H1 (cell line): ENCODE data around the gene BSCL2. TPM values are rescaled to one million over a fixed set of nuclear protein-coding genes. Genes with fewer than 3 reads are reported as not detected.

Experiments used
- CTCF ChIA-PET: fragments of 300-600 bp; sonication (Branson Sonifier 250); formaldehyde crosslinking; loops from one replicate; lab custom pipeline; 2021; ENCODE audit not compliant: partially characterized antibody; lab: Charles Lee
- POLR2A ChIA-PET: fragments of 300-600 bp; sonication (Branson Sonifier 250); formaldehyde crosslinking; loops from one replicate; lab custom pipeline; 2021; ENCODE audit warnings: inconsistent platforms; ENCODE audit not compliant: partially characterized antibody; lab: Charles Lee
- DNase-seq, 2 experiments: peaks; one replicate each; pipeline versions ENCODE4 v3.0.0 to v3.0.0-alpha.2; 2010 to 2022; ENCODE audit warnings: low spot score in 2 of 2, low read depth in 1 of 2, mixed read lengths in 1 of 2
- FAIRE-seq: peaks from 2 replicates; lab custom pipeline; 2011; peaks lifted over from hg19 to GRCh38; lab: Jason Lieb, UNC
- H2AFZ ChIP-seq: 2 replicates; pipeline ENCODE4 v1.8.1; 2012; ENCODE audit warnings: low read length, inconsistent platforms
- H2AK5ac ChIP-seq: 2 replicates; pipeline ENCODE4 v1.6.1; 2013; ENCODE audit warnings: low read depth, low read length
- H2BK120ac ChIP-seq: replicated peaks from 2 replicates; pipeline ENCODE3; 2013; ENCODE audit warnings: low read depth, low read length, inconsistent platforms
- H2BK12ac ChIP-seq: 2 replicates; pipeline ENCODE4 v1.6.1; 2013; ENCODE audit warnings: low read depth, low read length
- H2BK15ac ChIP-seq: 2 replicates; pipeline ENCODE4 v1.6.1; 2013; ENCODE audit warnings: low read length
- H2BK20ac ChIP-seq: 2 replicates; pipeline ENCODE4 v1.6.1; 2013; ENCODE audit warnings: low read length
- H2BK5ac ChIP-seq: 2 replicates; pipeline ENCODE4 v1.6.1; 2013; ENCODE audit warnings: low read depth, low read length
- H3K14ac ChIP-seq: 2 replicates; pipeline ENCODE4 v1.6.1; 2013; ENCODE audit warnings: inconsistent platforms; ENCODE audit not compliant: insufficient read length
- H3K18ac ChIP-seq: 2 replicates; pipeline ENCODE4 v1.6.1; 2013; ENCODE audit warnings: low read length; ENCODE audit errors: extremely low read depth
- H3K23ac ChIP-seq: 2 replicates; pipeline ENCODE4 v1.6.1; 2013; ENCODE audit warnings: inconsistent platforms; ENCODE audit not compliant: insufficient read length
- H3K23me2 ChIP-seq: 2 replicates; pipeline ENCODE4 v1.6.1; 2013; ENCODE audit warnings: low read depth, low read length
- H3K27ac ChIP-seq: 2 replicates; pipeline ENCODE4 v1.6.1; 2011; ENCODE audit warnings: low read depth, low read length, inconsistent platforms
- H3K27me3 ChIP-seq, 4 experiments: replicated peaks in 1 of 4; 1 replicate in 1 of 4; 2 replicates in 3 of 4; pipeline versions ENCODE4 v1.6.1 to v1.8.1; 2011 to 2013; ENCODE audit warnings: low read length in 3 of 4, mild to moderate bottlenecking in 3 of 4, inconsistent platforms in 2 of 4, mixed read lengths in 2 of 4, moderate library complexity in 1 of 4; ENCODE audit not compliant: control insufficient read depth in 3 of 4, insufficient read depth in 3 of 4; ENCODE audit errors: extremely low read depth in 1 of 4
- H3K36me3 ChIP-seq, 4 experiments: 2 replicates each; pipeline versions ENCODE4 v1.6.1 to v1.8.1; 2011 to 2013; ENCODE audit warnings: mild to moderate bottlenecking in 4 of 4, low read length in 3 of 4, moderate library complexity in 2 of 4, control low read depth in 1 of 4, inconsistent platforms in 1 of 4; ENCODE audit not compliant: insufficient read depth in 4 of 4, control insufficient read depth in 2 of 4
- H3K4ac ChIP-seq: replicated peaks from 2 replicates; pipeline ENCODE3; 2013; ENCODE audit warnings: low read length, low read depth, mixed read lengths, inconsistent platforms; ENCODE audit not compliant: insufficient read length
- H3K4me1 ChIP-seq, 4 experiments: replicated peaks in 1 of 4; 1 replicate in 1 of 4; 2 replicates in 3 of 4; pipeline versions ENCODE4 v1.6.1 to v1.8.1; 2011 to 2013; ENCODE audit warnings: low read length in 3 of 4, inconsistent platforms in 2 of 4, mixed read lengths in 1 of 4; ENCODE audit not compliant: insufficient read depth in 4 of 4, control insufficient read depth in 3 of 4
- H3K4me2 ChIP-seq, 2 experiments: 2 replicates each; pipeline versions ENCODE4 v1.6.1 to v1.8.1; 2011 to 2013; ENCODE audit warnings: low read depth in 2 of 2, low read length in 2 of 2, control low read depth in 1 of 2, inconsistent platforms in 1 of 2, mild to moderate bottlenecking in 1 of 2; ENCODE audit not compliant: insufficient read depth in 1 of 2
- H3K4me3 ChIP-seq, 4 experiments: fragments of 200-600, 300-600 bp in 1 of 4; sonication (generic), shearing (Covaris generic), sonication (Bioruptor Twin) in 1 of 4; 2 replicates each; pipeline versions ENCODE4 v1.5.1 to v1.8.1; 2011 to 2016; ENCODE audit warnings: low read length in 4 of 4, low read depth in 3 of 4, control low read depth in 2 of 4, inconsistent platforms in 2 of 4, mild to moderate bottlenecking in 2 of 4, mixed read lengths in 1 of 4, moderate library complexity in 1 of 4; ENCODE audit not compliant: insufficient read depth in 2 of 4; ENCODE audit errors: extremely low read depth in 1 of 4
- H3K56ac ChIP-seq: replicated peaks from 2 replicates; pipeline ENCODE3; 2013; ENCODE audit warnings: low read depth, mild to moderate bottlenecking, mixed read lengths, low read length, inconsistent platforms; ENCODE audit not compliant: insufficient read length
- H3K79me1 ChIP-seq: 2 replicates; pipeline ENCODE4 v1.6.1; 2013; ENCODE audit warnings: low read depth, low read length, control low read depth
- H3K79me2 ChIP-seq, 2 experiments: 2 replicates each; pipeline versions ENCODE4 v1.6.1 to v1.8.1; 2012 to 2013; ENCODE audit warnings: low read length in 2 of 2, mild to moderate bottlenecking in 2 of 2, inconsistent platforms in 1 of 2; ENCODE audit not compliant: insufficient read depth in 2 of 2, control insufficient read depth in 1 of 2
- H3K9ac ChIP-seq, 4 experiments: replicated peaks in 1 of 4; 1 replicate in 1 of 4; 2 replicates in 3 of 4; pipeline versions ENCODE4 v1.6.1 to v1.8.1; 2011 to 2013; ENCODE audit warnings: low read depth in 3 of 4, low read length in 3 of 4, control low read depth in 2 of 4, mild to moderate bottlenecking in 2 of 4, moderate library complexity in 2 of 4, inconsistent platforms in 1 of 4; ENCODE audit errors: extremely low read depth in 1 of 4
- H3K9me3 ChIP-seq, 2 experiments: 2 replicates each; pipeline versions ENCODE4 v1.6.1 to v1.8.1; 2012 to 2013; ENCODE audit warnings: mild to moderate bottlenecking in 2 of 2, moderate library complexity in 2 of 2, control low read depth in 1 of 2, inconsistent platforms in 1 of 2, low read depth in 1 of 2, low read length in 1 of 2, mixed read lengths in 1 of 2; ENCODE audit not compliant: insufficient read depth in 2 of 2
- H4K20me1 ChIP-seq, 2 experiments: replicated peaks in 1 of 2; 2 replicates each; pipeline versions ENCODE3 to v1.8.1; 2011 to 2013; ENCODE audit warnings: inconsistent platforms in 2 of 2, low read length in 2 of 2, mild to moderate bottlenecking in 1 of 2; ENCODE audit not compliant: insufficient read depth in 2 of 2, control insufficient read depth in 1 of 2
- H4K5ac ChIP-seq: 2 replicates; pipeline ENCODE4 v1.6.1; 2013; ENCODE audit warnings: low read length, low read depth, mixed read lengths, inconsistent platforms; ENCODE audit not compliant: insufficient read length
- H4K8ac ChIP-seq: 2 replicates; pipeline ENCODE4 v1.8.0; 2013; ENCODE audit warnings: mild to moderate bottlenecking, moderate library complexity, low read length, inconsistent platforms; ENCODE audit not compliant: insufficient read depth; ENCODE audit errors: extremely low read depth
- H4K91ac ChIP-seq: replicated peaks from 2 replicates; pipeline ENCODE3; 2013; ENCODE audit warnings: low read length, mixed read lengths, inconsistent platforms; ENCODE audit not compliant: insufficient read length
- CBX8 ChIP-seq: fragments of 300-800, 300-1000 bp; sonication (generic); IDR thresholded peaks from 2 replicates; pipeline ENCODE4 v1.7.1; 2016; ENCODE audit warnings: low read depth, low read length, borderline replicate concordance
- HDAC2 ChIP-seq, 2 experiments: fragments of 300-600 bp in 1 of 2; sonication (generic) in 1 of 2; IDR thresholded peaks; 2 replicates each; pipeline ENCODE4 v1.6.1; 2011 to 2012; ENCODE audit warnings: low read depth in 2 of 2, low read length in 2 of 2, mild to moderate bottlenecking in 2 of 2, moderate library complexity in 2 of 2, borderline replicate concordance in 1 of 2, inconsistent platforms in 1 of 2
- MAFK ChIP-seq: IDR thresholded peaks from 2 replicates; pipeline ENCODE4 v1.6.1; 2012; ENCODE audit warnings: low read depth, mild to moderate bottlenecking, improper control_type of control experiment, low read length
- POLR2AphosphoS5 ChIP-seq: IDR thresholded peaks from 2 replicates; pipeline ENCODE4 v1.6.1; 2011; ENCODE audit warnings: low read depth, low read length
- RBBP5 ChIP-seq: IDR thresholded peaks from 2 replicates; pipeline ENCODE4 v1.7.1; 2012; ENCODE audit warnings: low read depth, mild to moderate bottlenecking, inconsistent platforms, low read length, moderate library complexity, borderline replicate concordance
- ZNF274 ChIP-seq: IDR thresholded peaks from 2 replicates; pipeline ENCODE4 v1.7.0; 2012; ENCODE audit warnings: low read length, borderline replicate concordance; ENCODE audit errors: extremely low read depth
- WGBS, 2 experiments: shearing (Covaris generic) in 1 of 2; methylation state at CpG; one replicate each; pipeline versions ENCODE4 v1.1.6 to v1.1.7; 2013 to 2015; ENCODE audit warnings: low lambda C conversion rate in 2 of 2, mixed read lengths in 2 of 2, inconsistent platforms in 1 of 2, low coverage in 1 of 2, missing lambda C conversion rate in 1 of 2; ENCODE audit not compliant: insufficient replicate concordance in 2 of 2, insufficient coverage in 1 of 2, insufficient read length in 1 of 2; ENCODE audit errors: extremely low coverage in 1 of 2, missing lambda C conversion rate in 1 of 2; 5-methylcytosine and 5-hydroxymethylcytosine counted together
- polyA plus RNA-seq, 7 experiments: library from polyadenylated mRNA; depleted of rRNA in 3 of 7; stranded (reverse) in 5 of 7; unstranded in 2 of 7; fragments of >200 nt in 5 of 7; fragments of 200-250 nt in 2 of 7; gene quantifications; 1 replicate in 5 of 7; 2 replicates in 1 of 7; 4 replicates in 1 of 7; pipeline versions ENCODE4 v1.2.1 to v1.2.3, GENCODE V29; 2011 to 2013; ENCODE audit warnings: missing spikeins in 2 of 7, mixed read lengths in 2 of 7
- total RNA-seq: library from RNA; stranded (reverse); fragmentation: NEBNext Ultra II Directional; extraction: Animal tissue kit (Norgen Biotek cat#: 25700); gene quantifications from 2 replicates; pipeline ENCODE4 v1.2.1, GENCODE V29; 2021
- TF ChIP-seq, protein P1 (sequence below), 3 experiments: IDR thresholded peaks; 1 replicate in 2 of 3; 2 replicates in 1 of 3; pipeline versions ENCODE4 v1.5.1 to v1.6.1; 2011; ENCODE audit warnings: low read length in 3 of 3, mild to moderate bottlenecking in 3 of 3, inconsistent platforms in 2 of 3, low read depth in 1 of 3, moderate library complexity in 1 of 3; ENCODE audit not compliant: insufficient read depth in 1 of 3; ENCODE audit errors: control extremely low read depth in 1 of 3
- TF ChIP-seq, protein P2 (sequence below): IDR thresholded peaks from 2 replicates; pipeline ENCODE4 v1.6.1; 2012; ENCODE audit warnings: inconsistent platforms
- TF ChIP-seq, protein P3 (sequence below): IDR thresholded peaks from 2 replicates; pipeline ENCODE4 v1.6.1; 2012; ENCODE audit warnings: inconsistent platforms

Gene BSCL2
- total and polyA plus RNA-seq, 2 of the 8 experiments (the other 6 are each of a cell fraction or from before 2014, with no cell fraction given) = 59.5 to 264 TPM

GRCh38 chr11:62688491-62688890 lies 18.7 kb downstream of the BSCL2 start:
- 100% methylated on average over 1 of the region's 1 CpG; no CpG with 5 or more reads in 1 of the 2 experiments for WGBS, 2 experiments
- ChIA-PET CTCF (interaction anchor here (0.6 to 4.8 kb wide), 6 partner anchors 11 to 293 kb away, joined by 3 to 35 read pairs (median 4); partner anchors contain the start of genes BSCL2, GNG3, LBHD1 and UQCC3), POLR2A (interaction anchor here (0.7 to 61.4 kb wide), 4 partner anchors 18 to 296 kb away, joined by 3 to 2041 read pairs (median 10); partner anchors contain the start of genes BSCL2, C11orf98, CSKMT and GANAB)
- TF ChIP-seq, protein P1, sequence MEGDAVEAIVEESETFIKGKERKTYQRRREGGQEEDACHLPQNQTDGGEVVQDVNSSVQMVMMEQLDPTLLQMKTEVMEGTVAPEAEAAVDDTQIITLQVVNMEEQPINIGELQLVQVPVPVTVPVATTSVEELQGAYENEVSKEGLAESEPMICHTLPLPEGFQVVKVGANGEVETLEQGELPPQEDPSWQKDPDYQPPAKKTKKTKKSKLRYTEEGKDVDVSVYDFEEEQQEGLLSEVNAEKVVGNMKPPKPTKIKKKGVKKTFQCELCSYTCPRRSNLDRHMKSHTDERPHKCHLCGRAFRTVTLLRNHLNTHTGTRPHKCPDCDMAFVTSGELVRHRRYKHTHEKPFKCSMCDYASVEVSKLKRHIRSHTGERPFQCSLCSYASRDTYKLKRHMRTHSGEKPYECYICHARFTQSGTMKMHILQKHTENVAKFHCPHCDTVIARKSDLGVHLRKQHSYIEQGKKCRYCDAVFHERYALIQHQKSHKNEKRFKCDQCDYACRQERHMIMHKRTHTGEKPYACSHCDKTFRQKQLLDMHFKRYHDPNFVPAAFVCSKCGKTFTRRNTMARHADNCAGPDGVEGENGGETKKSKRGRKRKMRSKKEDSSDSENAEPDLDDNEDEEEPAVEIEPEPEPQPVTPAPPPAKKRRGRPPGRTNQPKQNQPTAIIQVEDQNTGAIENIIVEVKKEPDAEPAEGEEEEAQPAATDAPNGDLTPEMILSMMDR (IDR thresholded peaks at IDR 0.05; ENCODE audit: control extremely low read depth in 1 of 3, insufficient read depth in 1 of 3, low read depth in 1 of 3, low read length in 3 of 3) = no peak
- no peak for TF ChIP-seq POLR2AphosphoS5
- no peak for TF ChIP-seq CBX8
- TF ChIP-seq HDAC2 (IDR thresholded peaks at IDR 0.05; ENCODE audit: borderline replicate concordance in 1 of 2, low read depth in 2 of 2, low read length in 2 of 2) = no peak
- no peak for TF ChIP-seq MAFK
- TF ChIP-seq, protein P2, sequence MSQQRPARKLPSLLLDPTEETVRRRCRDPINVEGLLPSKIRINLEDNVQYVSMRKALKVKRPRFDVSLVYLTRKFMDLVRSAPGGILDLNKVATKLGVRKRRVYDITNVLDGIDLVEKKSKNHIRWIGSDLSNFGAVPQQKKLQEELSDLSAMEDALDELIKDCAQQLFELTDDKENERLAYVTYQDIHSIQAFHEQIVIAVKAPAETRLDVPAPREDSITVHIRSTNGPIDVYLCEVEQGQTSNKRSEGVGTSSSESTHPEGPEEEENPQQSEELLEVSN = no peak
- no peak for TF ChIP-seq ZNF274
- TF ChIP-seq, protein P3, sequence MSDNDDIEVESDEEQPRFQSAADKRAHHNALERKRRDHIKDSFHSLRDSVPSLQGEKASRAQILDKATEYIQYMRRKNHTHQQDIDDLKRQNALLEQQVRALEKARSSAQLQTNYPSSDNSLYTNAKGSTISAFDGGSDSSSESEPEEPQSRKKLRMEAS = no peak
- no peak for TF ChIP-seq RBBP5

More at GRCh38 chr11:62688491-62688890, 18.7 kb downstream of the BSCL2 start:
- no peak overlapping the region for H3K4me3 ChIP-seq
- H2BK12ac ChIP-seq = no peak overlapping the region
- no peak overlapping the region for H3K27ac ChIP-seq
- peaks cover 0 to 4% (median 0%) of the 10 kb centered on the region in 4 experiments; a peak in 2 of 7 replicates for H3K4me1 ChIP-seq
- H2BK5ac ChIP-seq = no peak overlapping the region
- FAIRE-seq (no peak), DNase-seq (no peak)
- no peak overlapping the region for H4K91ac ChIP-seq
- no peak overlapping the region for H4K5ac ChIP-seq
- H3K27me3 ChIP-seq = no peaks in the 10 kb centered on the region
- no peak overlapping the region for H2BK15ac ChIP-seq
- peaks cover 0 to 6% of the 10 kb centered on the region in 2 experiments for H4K20me1 ChIP-seq
- no peaks in the 10 kb centered on the region for H3K79me2 ChIP-seq
- H3K4ac ChIP-seq = no peak overlapping the region
- H3K56ac ChIP-seq = no peak overlapping the region
- H3K23me2 ChIP-seq = no peaks in the 10 kb centered on the region
- no peak overlapping the region for H3K23ac ChIP-seq
- no peak overlapping the region for H3K9ac ChIP-seq
- peak overlapping the region; percentile 88; the same call in 1 of the 2 replicates for H4K8ac ChIP-seq
- H3K18ac ChIP-seq = no peak overlapping the region
- H3K9me3 ChIP-seq = no peaks in the 10 kb centered on the region
- no peak overlapping the region for H3K14ac ChIP-seq
- peaks cover 10 to 27% (median 24%) of the 10 kb centered on the region in 4 experiments; a peak in 6 of 8 replicates for H3K36me3 ChIP-seq
- H2AFZ ChIP-seq = no peak overlapping the region
- H3K4me2 ChIP-seq = peak overlapping the region in 1 of 2 experiments; percentile 1; a peak in 1 of 4 replicates
- no peak overlapping the region for H2BK120ac ChIP-seq
- H2BK20ac ChIP-seq = no peak overlapping the region
- no peak overlapping the region for H2AK5ac ChIP-seq
- no peaks in the 10 kb centered on the region for H3K79me1 ChIP-seq
